Activated CD4-positive, alpha-beta T cell treated with anti-CD3 and anti-CD28 coated beads, Interleukin-10, Interleukin-2, amounts not matched to agents 100 ng/mL and 50 ng/mL, durations not matched to agents 16 hours and 8 hours (primary cell): ENCODE results near the gene HYAL4.
A peak's percentile ranks its signal among the peaks of the same experiment; 100 is the strongest.
"Not testable (repeated sequence)": the region's sequence is repeated elsewhere in the genome, so short reads cannot be mapped to it uniquely, and the experiment has no call there.

ENCODE experiments used
- DNase-seq: peaks from one replicate; pipeline ENCODE4 v3.0.0-alpha.2; 2020

HYAL4 gene

GRCh38 chr7:123844712-123845219 lies at the start of gene HYAL4:
HYAL4 (plus strand) TSS chr7:123845169; CDS start chr7:123868274, 23,105 bp downstream.
- no peak for DNase-seq

GRCh38 chr7:123795917-123796316 lies 49.1 kb upstream of the HYAL4 start:
- DNase-seq: no peak

- no peak for DNase-seq
These were observed 48.4 kb upstream of the HYAL4 start for GRCh38 chr7:123796568-123796967.

GRCh38 chr7:123797673-123798531 lies 47.1 kb upstream of the HYAL4 start:
- DNase-seq: peak; percentile 31

- DNase-seq: no peak
These were observed 46.3 kb upstream of the HYAL4 start for GRCh38 chr7:123798532-123799188.

GRCh38 chr7:123802249-123802648 lies 42.7 kb upstream of the HYAL4 start:
- no peak for DNase-seq

GRCh38 chr7:123805287-123805686 lies 39.7 kb upstream of the HYAL4 start:
- DNase-seq: no peak

GRCh38 chr7:123809471-123809870 lies 35.5 kb upstream of the HYAL4 start:
- no peak for DNase-seq

GRCh38 chr7:123811056-123811455 lies 33.9 kb upstream of the HYAL4 start:
- DNase-seq: no peak

GRCh38 chr7:123816916-123817315 lies 28.1 kb upstream of the HYAL4 start:
- no peak for DNase-seq

GRCh38 chr7:123819001-123819400 lies 26.0 kb upstream of the HYAL4 start:
- no peak for DNase-seq

- not testable (repeated sequence) for DNase-seq
These were observed 25.2 kb upstream of the HYAL4 start for GRCh38 chr7:123819795-123820194.

GRCh38 chr7:123820864-123821263 lies 24.1 kb upstream of the HYAL4 start:
- DNase-seq: no peak

- no peak for DNase-seq
These were observed 23.6 kb upstream of the HYAL4 start for GRCh38 chr7:123821320-123821719.

- peak; percentile 67 for DNase-seq
These were observed 20.8 kb upstream of the HYAL4 start for GRCh38 chr7:123823898-123824753.

GRCh38 chr7:123824754-123825067 lies 20.3 kb upstream of the HYAL4 start:
- DNase-seq: no peak

GRCh38 chr7:123828805-123829204 lies 16.2 kb upstream of the HYAL4 start:
- DNase-seq: no peak

- DNase-seq: no peak
These were observed 8.3 kb upstream of the HYAL4 start for GRCh38 chr7:123836656-123837055.

- not testable (repeated sequence) for DNase-seq
These were observed 5.9 kb upstream of the HYAL4 start for GRCh38 chr7:123839106-123839505.

- DNase-seq: not testable (repeated sequence)
These were observed 827 bp upstream of the HYAL4 start for GRCh38 chr7:123844142-123844541.

- no peak for DNase-seq
These were observed 851 bp downstream of the HYAL4 start for GRCh38 chr7:123845823-123846216.

- no peak for DNase-seq
These were observed 1.4 kb downstream of the HYAL4 start for GRCh38 chr7:123846217-123846891.

- no peak for DNase-seq
These were observed 2.9 kb downstream of the HYAL4 start for GRCh38 chr7:123847868-123848267.
